BE2C (cell line): ENCODE results near the gene LRRC3B.

ENCODE experiments used
- DNase-seq: peaks from one replicate; pipeline ENCODE4 v3.0.0-alpha.2; 2020
- H3K27me3 ChIP-seq: fragments of 250-450 bp; sonication (Bioruptor Pico); 2 replicates; pipeline ENCODE4 v1.5.1; 2020; ENCODE audit warnings: mild to moderate bottlenecking
- H3K36me3 ChIP-seq: fragments of 250-450 bp; sonication (Bioruptor Pico); 2 replicates; pipeline ENCODE4 v1.5.1; 2020; ENCODE audit warnings: mild to moderate bottlenecking
- H3K4me1 ChIP-seq: fragments of 250-450 bp; sonication (Bioruptor Pico); 2 replicates; pipeline ENCODE4 v1.5.1; 2020
- H3K4me3 ChIP-seq: 2 replicates; pipeline ENCODE4 v1.5.1; 2011; ENCODE audit warnings: low read depth, low read length
- H3K9me3 ChIP-seq: fragments of 250-450 bp; sonication (Bioruptor Pico); 2 replicates; pipeline ENCODE4 v1.5.1; 2020
- CTCF ChIP-seq: IDR thresholded peaks from 2 replicates; pipeline ENCODE4 v1.5.1; 2012; ENCODE audit warnings: mild to moderate bottlenecking, low read depth, low read length

Gene LRRC3B

GRCh38 chr3:26655231-26655630, 32.7 kb downstream of the LRRC3B start:
- H3K27me3 ChIP-seq: no peaks in the 10 kb centered on the region
- no peaks in the 10 kb centered on the region for H3K36me3 ChIP-seq
- no peak overlapping the region for H3K4me3 ChIP-seq
- TF ChIP-seq CTCF: no peak
- DNase-seq: no peak
- no peaks in the 10 kb centered on the region for H3K4me1 ChIP-seq
- no peaks in the 10 kb centered on the region for H3K9me3 ChIP-seq

GRCh38 chr3:26657348-26657976, 34.9 kb downstream of the LRRC3B start:
- Histone ChIP-seq H3K4me3 (no peak overlapping the region), H3K9me3 (no peaks in the 10 kb centered on the region), H3K27me3 (no peaks in the 10 kb centered on the region), H3K36me3 (no peaks in the 10 kb centered on the region), H3K4me1 (no peaks in the 10 kb centered on the region)
- DNase-seq: no peak
- TF ChIP-seq CTCF: no peak

GRCh38 chr3:26668171-26668570, 45.6 kb downstream of the LRRC3B start:
- H3K27me3 ChIP-seq: no peaks in the 10 kb centered on the region
- no peaks in the 10 kb centered on the region for H3K4me1 ChIP-seq
- no peak overlapping the region for H3K4me3 ChIP-seq
- no peaks in the 10 kb centered on the region for H3K36me3 ChIP-seq
- H3K9me3 ChIP-seq: no peaks in the 10 kb centered on the region
- DNase-seq: no peak
- TF ChIP-seq CTCF: no peak

- Histone ChIP-seq H3K4me3 (no peak overlapping the region), H3K9me3 (no peaks in the 10 kb centered on the region), H3K36me3 (no peaks in the 10 kb centered on the region), H3K4me1 (no peaks in the 10 kb centered on the region), H3K27me3 (no peaks in the 10 kb centered on the region)
- DNase-seq: no peak
- no peak for TF ChIP-seq CTCF
Observed at GRCh38 chr3:26668696-26669095, 46.1 kb downstream of the LRRC3B start.

- Histone ChIP-seq H3K9me3 (no peaks in the 10 kb centered on the region), H3K27me3 (no peaks in the 10 kb centered on the region), H3K36me3 (no peaks in the 10 kb centered on the region), H3K4me3 (no peak overlapping the region), H3K4me1 (no peaks in the 10 kb centered on the region)
- TF ChIP-seq CTCF: no peak
- no peak for DNase-seq
Observed at GRCh38 chr3:26675336-26675735, 52.8 kb downstream of the LRRC3B start.

GRCh38 chr3:26681632-26682031, 59.1 kb downstream of the LRRC3B start:
- H3K4me3 ChIP-seq: no peak overlapping the region
- H3K9me3 ChIP-seq: no peaks in the 10 kb centered on the region
- no peak for TF ChIP-seq CTCF
- no peaks in the 10 kb centered on the region for H3K4me1 ChIP-seq
- no peak for DNase-seq
- no peaks in the 10 kb centered on the region for H3K27me3 ChIP-seq
- no peaks in the 10 kb centered on the region for H3K36me3 ChIP-seq
